HepG2 (cell line): ENCODE data around the gene NSL1. TPM values are rescaled to one million over a fixed set of nuclear protein-coding genes. Genes with fewer than 3 reads are reported as not detected.

ENCODE experiments used
- ATAC-seq: fragments of 200-7000 bp; cut with Tn5 transposase; 3 replicates; pipeline ENCODE4 v1.9.1; 2020; ENCODE audit warnings: mild to moderate bottlenecking, moderate library complexity
- BruUV-seq: library from RNA; stranded (reverse); fragments of 400-500 nt; replicated peaks from 2 replicates; lab custom pipeline; 2021; lab: Mats Ljungman, UMichigan
- CTCF ChIA-PET: fragments of 300-600 bp; formaldehyde crosslinking; extraction: SDS; loops from one replicate; lab custom pipeline; 2021; ENCODE audit warnings: low total read pairs, inconsistent platforms, low intra/inter-chr PET ratio; lab: Yijun Ruan, JAX
- POLR2A ChIA-PET: fragments of 350-600 bp; sonication (Branson Sonifier 250); formaldehyde crosslinking; loops from one replicate; lab custom pipeline; 2020; ENCODE audit warnings: antibody characterized with exemption, inconsistent platforms; lab: Yijun Ruan, JAX
- DNase-seq: peaks from one replicate; pipeline ENCODE4 v3.0.0-alpha.2; 2015; ENCODE audit warnings: low spot score
- FAIRE-seq: peaks from 3 replicates; lab custom pipeline; 2011; peaks lifted over from hg19 to GRCh38; lab: Jason Lieb, UNC
- H2AFZ ChIP-seq: one replicate; pipeline ENCODE4 v1.6.1; 2011; ENCODE audit warnings: low read length, inconsistent platforms
- H3K27ac ChIP-seq: fragments of 300-600 bp; 3 replicates; pipeline ENCODE4 v1.8.0; 2011; ENCODE audit warnings: mixed run types, mild to moderate bottlenecking, mixed read lengths, low read length, inconsistent platforms; ENCODE audit not compliant: insufficient read depth; ENCODE audit errors: extremely low read length
- H3K27me3 ChIP-seq, 2 experiments: fragments of 200-600 bp in 1 of 2; 2 replicates in 1 of 2; 3 replicates in 1 of 2; pipeline versions ENCODE4 v1.6.0 to v1.8.0; 2011; ENCODE audit warnings: low read length in 2 of 2, mild to moderate bottlenecking in 2 of 2, moderate library complexity in 2 of 2, inconsistent platforms in 1 of 2; ENCODE audit not compliant: insufficient read depth in 2 of 2, control insufficient read depth in 1 of 2
- H3K36me3 ChIP-seq, 2 experiments: fragments of 200-600 bp in 1 of 2; replicated peaks in 1 of 2; 2 replicates in 1 of 2; 3 replicates in 1 of 2; pipeline versions ENCODE4 v1.5.1 to v1.8.0; 2011; ENCODE audit warnings: low read length in 2 of 2, inconsistent platforms in 1 of 2; ENCODE audit not compliant: insufficient read depth in 2 of 2, control insufficient read depth in 1 of 2
- H3K4me1 ChIP-seq: 2 replicates; pipeline ENCODE4 v1.5.1; 2012; ENCODE audit warnings: low read length, inconsistent platforms; ENCODE audit not compliant: insufficient read depth
- H3K4me2 ChIP-seq: 2 replicates; pipeline ENCODE4 v1.6.0; 2011; ENCODE audit warnings: low read depth, low read length, inconsistent platforms
- H3K4me3 ChIP-seq, 3 experiments: fragments of 200-600 bp in 1 of 3; sonication (generic), shearing (Covaris generic) in 1 of 3; replicated peaks in 1 of 3; 2 replicates each; pipeline ENCODE4 v1.5.1; 2011 to 2016; ENCODE audit warnings: low read length in 3 of 3, inconsistent platforms in 2 of 3, low read depth in 2 of 3, mild to moderate bottlenecking in 2 of 3, control low read depth in 1 of 3, mixed read lengths in 1 of 3; ENCODE audit not compliant: insufficient read depth in 1 of 3
- H3K79me2 ChIP-seq: one replicate; pipeline ENCODE4 v1.6.1; 2011; ENCODE audit warnings: low read length, inconsistent platforms; ENCODE audit not compliant: insufficient read depth
- H3K9ac ChIP-seq: 2 replicates; pipeline ENCODE4 v1.6.0; 2011; ENCODE audit warnings: mild to moderate bottlenecking, low read depth, low read length, inconsistent platforms; ENCODE audit not compliant: insufficient read depth
- H3K9me3 ChIP-seq: 2 replicates; pipeline ENCODE4 v1.5.1; 2012; ENCODE audit warnings: mild to moderate bottlenecking, low read length
- H4K20me1 ChIP-seq: 2 replicates; pipeline ENCODE4 v1.6.0; 2011; ENCODE audit warnings: inconsistent platforms, mild to moderate bottlenecking, low read length, moderate library complexity; ENCODE audit not compliant: insufficient read depth
- KDM5B ChIP-seq: sonication (generic); formaldehyde crosslinking; IDR thresholded peaks from 2 replicates; pipeline ENCODE4 v1.4.0; 2020; ENCODE audit warnings: missing genetic modification reagents, mild to moderate bottlenecking, borderline replicate concordance
- SOX6 ChIP-seq, 2 experiments: fragments of 450-650 bp in 1 of 2; sonication (generic) in 1 of 2; formaldehyde crosslinking in 1 of 2; IDR thresholded peaks; 2 replicates each; pipeline versions ENCODE4 v1.4.0 to v1.6.1; 2017 to 2020; ENCODE audit warnings: antibody characterized with exemption in 1 of 2, mild to moderate bottlenecking in 1 of 2, missing genetic modification reagents in 1 of 2
- ZFX ChIP-seq: sonication (generic); formaldehyde crosslinking; IDR thresholded peaks from 2 replicates; pipeline ENCODE4 v1.4.0; 2020; ENCODE audit warnings: mild to moderate bottlenecking, low read depth, missing genetic modification reagents, moderate library complexity
- ZNF501 ChIP-seq: sonication (generic); formaldehyde crosslinking; IDR thresholded peaks from 2 replicates; pipeline ENCODE4 v1.5.1; 2020; ENCODE audit warnings: mild to moderate bottlenecking, moderate library complexity, missing genetic modification reagents
- ZNF672 ChIP-seq: sonication (generic); formaldehyde crosslinking; IDR thresholded peaks from 2 replicates; pipeline ENCODE4 v1.8.1; 2022; ENCODE audit warnings: missing genetic modification reagents
- ZNF773 ChIP-seq: sonication (generic); formaldehyde crosslinking; IDR thresholded peaks from 2 replicates; pipeline ENCODE4 v1.4.0; 2020; ENCODE audit warnings: missing genetic modification reagents, borderline replicate concordance
- WGBS: methylation state at CpG from one replicate; pipeline ENCODE4 v1.1.6; 2017; ENCODE audit warnings: low lambda C conversion rate; 5-methylcytosine and 5-hydroxymethylcytosine counted together
- in situ Hi-C: cut with HindIII; loops from 2 replicates; pipeline ENCODE4 v1.10.0; 2017; ENCODE audit warnings: low pct_unique_long_range_greater_than_20kb; ENCODE audit not compliant: extremely low pct_ligation_motif_present
- intact Hi-C: fragments of 100-400 bp; cut with micrococcal nuclease; formaldehyde crosslinking; loops from one replicate; pipeline ENCODE4 v1.10.0; 2022; ENCODE audit not compliant: unreplicated experiment
- polyA plus RNA-seq, 8 experiments: library from polyadenylated mRNA; depleted of rRNA in 3 of 8; stranded (reverse) in 7 of 8; unstranded in 1 of 8; fragments of >200 nt; fragmentation: Illumina TruSeq in 4 of 8; extraction: Trizol in 4 of 8; gene quantifications; 2 replicates each; pipeline versions ENCODE4 v1.2.1 to v1.2.3, GENCODE V29; 2011 to 2016; ENCODE audit warnings: low read depth in 4 of 8, missing spikeins in 1 of 8, mixed read lengths in 1 of 8; ENCODE audit not compliant: insufficient read depth in 1 of 8
- total RNA-seq, 5 experiments: library from RNA; depleted of rRNA; stranded (reverse); fragments of >200 nt; fragmentation: Illumina TruSeq; extraction: Trizol; gene quantifications; 2 replicates each; pipeline ENCODE4 v1.2.3, GENCODE V29; 2016; ENCODE audit warnings: low read depth in 1 of 5
- TF ChIP-seq, protein P1 (sequence below): sonication (generic); formaldehyde crosslinking; IDR thresholded peaks from 2 replicates; pipeline ENCODE4 v1.8.1; 2023; ENCODE audit warnings: mild to moderate bottlenecking, moderate library complexity, missing genetic modification reagents
- TF ChIP-seq, protein P2 (sequence below): sonication (generic); formaldehyde crosslinking; IDR thresholded peaks from 2 replicates; pipeline ENCODE4 v1.5.1; 2020; ENCODE audit warnings: mild to moderate bottlenecking, moderate library complexity, missing genetic modification reagents

Gene NSL1
- total and polyA plus RNA-seq, 2 of the 13 experiments (the other 11 are each of a cell fraction or from before 2014, with no cell fraction given) = 34.5 to 77.4 TPM

DNA sequence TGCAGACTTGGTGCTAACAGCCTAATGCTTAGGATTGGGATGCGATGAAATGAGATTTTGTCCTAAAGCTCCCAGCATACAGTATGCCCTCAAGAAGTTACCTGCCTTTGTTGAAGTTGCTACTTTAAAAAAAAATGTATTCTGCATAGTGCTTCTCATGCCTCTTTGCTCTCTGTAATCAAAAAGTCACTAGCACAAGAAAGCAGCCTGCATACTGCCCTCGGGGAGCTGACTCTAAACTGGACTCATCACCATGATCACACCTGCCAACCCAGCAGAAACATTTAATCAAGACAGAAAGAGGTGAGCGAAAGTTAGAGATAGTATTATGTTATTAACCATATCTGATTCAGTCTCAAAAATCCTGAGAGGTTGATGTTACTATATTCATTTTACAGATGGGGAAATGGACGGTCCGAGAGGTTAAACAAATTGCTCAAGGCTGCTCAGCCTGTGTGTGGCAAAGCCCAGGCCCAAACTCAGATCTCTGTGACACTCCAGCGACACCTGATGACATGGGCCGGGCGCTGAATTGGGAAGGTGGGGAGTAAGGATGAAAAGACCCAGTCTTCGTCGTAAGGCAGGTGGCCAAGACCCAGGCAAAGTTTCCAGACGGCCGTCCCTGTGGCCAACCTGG is 93.0 kb downstream of the NSL1 start:
- Histone ChIP-seq H2AFZ (no peak overlapping the region), H3K79me2 (no peaks in the 10 kb centered on the region), H3K9me3 (no peaks in the 10 kb centered on the region), H3K27me3 (peaks cover 16 to 73% of the 10 kb centered on the region in 2 experiments), H3K27ac (no peak overlapping the region), H3K4me1 (peaks cover 31% of the 10 kb centered on the region), H3K9ac (no peak overlapping the region), H3K36me3 (no peaks in the 10 kb centered on the region), H4K20me1 (no peaks in the 10 kb centered on the region), H3K4me3 (peak overlapping the region; percentile 45 to 72 (median 62)), H3K4me2 (peak overlapping the region; percentile 84)
- ATAC-seq (peak; percentile 12; the same call in 2 of the 3 replicates), FAIRE-seq (no peak), DNase-seq (no peak)
- WGBS = 26% methylated on average over 7 of the region's 12 CpGs
- ChIA-PET POLR2A (no interaction called here), CTCF (interaction anchor here (0.8 to 1.4 kb wide), 2 partner anchors 84 to 297 kb away, joined by 3 to 5 read pairs; no protein-coding TSS in a partner anchor)
- in situ Hi-C loops = no loop called here
- intact Hi-C loops = loop anchor here (2.0 kb wide), 1 partner anchor 34 kb away; no protein-coding TSS in a partner anchor
- no TSS peak for BruUV-seq
- no peak for TF ChIP-seq SOX6 (IDR thresholded peaks at IDR 0.05)
- 0 out of 2 replicates have a peak, but pooled peaks have one; percentile 21 for TF ChIP-seq SOX6 (CRISPR knock-in tag; IDR thresholded peaks at IDR 0.05)
- TF ChIP-seq KDM5B (CRISPR knock-in tag) = no peak
- peak; percentile 64; the same call in 1 of the 2 replicates for TF ChIP-seq ZNF501 (CRISPR knock-in tag)
- TF ChIP-seq, protein P1, sequence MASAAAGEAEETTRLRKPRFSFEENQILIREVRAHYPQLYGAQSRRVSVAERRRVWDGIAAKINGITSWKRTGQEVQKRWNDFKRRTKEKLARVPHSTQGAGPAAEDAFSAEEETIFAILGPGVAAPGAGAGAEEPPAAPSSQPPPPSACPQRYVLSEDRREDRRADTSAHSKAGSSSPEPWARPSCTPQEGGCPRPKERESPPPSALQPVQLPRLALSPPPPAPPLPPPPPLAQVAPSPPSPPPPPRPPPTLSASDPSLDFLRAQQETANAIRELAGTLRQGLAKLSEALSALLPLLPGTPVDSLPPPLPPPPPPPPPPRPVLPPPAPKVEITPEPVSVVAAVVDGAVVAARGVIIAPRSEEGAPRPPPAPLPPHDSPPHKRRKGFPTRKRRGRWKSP (CRISPR knock-in tag) = 0 out of 2 replicates have a peak, but pooled peaks have one; percentile 3
- TF ChIP-seq, protein P2, sequence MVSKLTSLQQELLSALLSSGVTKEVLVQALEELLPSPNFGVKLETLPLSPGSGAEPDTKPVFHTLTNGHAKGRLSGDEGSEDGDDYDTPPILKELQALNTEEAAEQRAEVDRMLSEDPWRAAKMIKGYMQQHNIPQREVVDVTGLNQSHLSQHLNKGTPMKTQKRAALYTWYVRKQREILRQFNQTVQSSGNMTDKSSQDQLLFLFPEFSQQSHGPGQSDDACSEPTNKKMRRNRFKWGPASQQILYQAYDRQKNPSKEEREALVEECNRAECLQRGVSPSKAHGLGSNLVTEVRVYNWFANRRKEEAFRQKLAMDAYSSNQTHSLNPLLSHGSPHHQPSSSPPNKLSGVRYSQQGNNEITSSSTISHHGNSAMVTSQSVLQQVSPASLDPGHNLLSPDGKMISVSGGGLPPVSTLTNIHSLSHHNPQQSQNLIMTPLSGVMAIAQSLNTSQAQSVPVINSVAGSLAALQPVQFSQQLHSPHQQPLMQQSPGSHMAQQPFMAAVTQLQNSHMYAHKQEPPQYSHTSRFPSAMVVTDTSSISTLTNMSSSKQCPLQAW (CRISPR knock-in tag) = 0 out of 2 replicates have a peak, but pooled peaks have one; percentile 13
- no peak for TF ChIP-seq ZFX (CRISPR knock-in tag)
- TF ChIP-seq ZNF672 = no peak
- TF ChIP-seq ZNF773 (CRISPR knock-in tag) = no peak
